ENCODE data around the gene PHF20.
"Not testable (repeated sequence)": the region's sequence is repeated elsewhere in the genome, so short reads cannot be mapped to it uniquely, and the experiment has no call there.

Gene PHF20

DNA sequence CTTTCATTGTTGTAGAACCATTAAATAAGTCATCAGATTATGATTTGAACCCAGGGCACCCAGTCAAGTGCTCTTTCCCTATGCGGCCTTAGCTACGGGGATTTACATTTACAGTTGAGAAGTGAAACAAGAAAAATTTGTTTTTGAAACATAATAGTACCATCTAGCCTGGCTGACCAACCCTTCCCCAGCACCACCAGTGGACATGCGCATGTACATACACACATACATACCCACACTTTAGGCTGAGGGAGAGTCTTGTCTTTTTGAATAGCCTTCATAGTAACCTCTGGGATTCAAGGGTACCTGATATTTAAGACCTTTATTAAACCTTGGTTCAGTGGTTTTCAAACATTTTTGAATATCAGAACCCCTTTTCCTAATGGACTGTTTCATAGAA lies 148.7 kb downstream of the PHF20 start:
- DNase-seq (ENCODE audit: low read depth in 3 of 3) = no peak

DNA sequence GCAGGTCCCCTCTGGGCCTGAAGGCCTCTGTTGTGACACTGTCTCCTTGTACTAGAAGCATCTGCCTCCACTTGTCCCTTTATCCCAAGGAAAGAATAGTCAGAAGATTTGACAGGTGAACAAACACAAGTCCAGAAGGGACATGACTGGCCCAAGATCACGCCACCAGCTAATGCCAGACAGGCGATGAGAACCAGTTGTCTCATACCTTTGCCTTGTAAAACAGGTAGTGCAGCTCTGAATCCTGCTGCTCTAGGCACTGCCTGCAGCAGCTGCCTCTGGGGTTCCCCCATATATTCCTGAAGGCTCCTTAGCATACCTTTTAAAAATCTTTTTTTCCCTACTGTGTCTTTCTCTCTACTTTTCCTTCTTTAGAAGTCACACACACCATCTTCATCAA lies 157.5 kb downstream of the PHF20 start:
- no peak for DNase-seq (ENCODE audit: low read depth in 3 of 3)

DNA sequence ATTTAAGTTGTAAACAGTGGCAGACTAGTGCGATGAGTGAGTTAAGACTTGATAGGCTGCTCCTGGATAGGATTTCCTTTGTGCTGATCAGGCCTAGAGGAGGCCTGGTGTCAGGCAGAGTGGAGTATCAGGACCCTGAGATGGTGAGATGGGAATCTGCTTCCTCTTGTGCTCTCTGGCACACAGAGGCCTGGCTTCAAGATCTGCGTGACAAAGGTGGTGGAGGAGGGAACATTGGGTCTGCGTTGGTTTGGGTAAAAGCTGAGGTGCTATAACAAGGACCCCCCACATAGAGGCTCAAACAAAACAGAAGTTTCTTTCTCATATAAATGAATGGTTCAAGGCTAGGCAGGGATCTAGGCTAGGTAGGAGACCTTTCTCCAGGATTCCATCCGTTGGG lies 162.2 kb downstream of the PHF20 start:
- DNase-seq (ENCODE audit: low read depth in 3 of 3) = no peak

DNA sequence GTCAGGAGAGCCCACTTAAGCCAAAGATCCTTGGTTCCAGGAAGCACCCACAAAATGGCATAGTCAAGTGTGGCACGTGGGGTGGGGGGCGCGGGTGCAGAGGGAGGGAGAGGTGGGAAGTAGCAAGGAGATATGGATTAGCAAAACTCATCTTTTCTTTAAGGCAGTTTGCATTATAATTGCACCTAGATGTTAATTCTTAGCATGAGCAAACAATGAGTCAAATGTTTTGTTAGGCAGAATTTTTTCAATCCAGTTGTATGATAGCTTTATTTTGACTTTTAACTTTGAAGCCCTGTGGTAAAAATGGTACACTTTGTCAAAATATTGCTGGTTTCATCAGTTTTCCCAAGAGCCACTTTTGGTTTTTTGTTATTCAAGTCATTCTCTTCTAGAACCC lies 167.4 kb downstream of the PHF20 start:
- no peak for DNase-seq (ENCODE audit: low read depth in 3 of 3)

DNA sequence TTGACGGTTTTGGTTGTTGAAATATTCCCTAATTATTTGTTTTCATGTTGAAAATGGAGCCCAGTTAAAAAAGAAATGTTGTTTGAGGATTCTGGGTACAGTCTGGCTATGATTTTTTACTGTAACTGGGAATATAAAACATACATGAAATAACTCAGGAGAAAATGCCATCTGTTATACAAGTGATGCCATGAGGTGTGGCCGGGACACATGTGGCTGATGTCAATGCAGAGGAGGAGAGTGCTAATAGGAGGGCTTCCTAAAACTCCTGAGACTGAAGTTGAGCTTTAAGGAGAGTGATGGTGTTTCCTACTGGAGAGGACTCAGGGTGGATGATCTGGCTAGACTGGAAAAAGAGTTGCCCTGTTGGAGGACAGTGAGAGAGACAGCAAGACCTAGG lies 169.8 kb downstream of the PHF20 start:
- no peak for DNase-seq (ENCODE audit: low read depth in 3 of 3)

DNA sequence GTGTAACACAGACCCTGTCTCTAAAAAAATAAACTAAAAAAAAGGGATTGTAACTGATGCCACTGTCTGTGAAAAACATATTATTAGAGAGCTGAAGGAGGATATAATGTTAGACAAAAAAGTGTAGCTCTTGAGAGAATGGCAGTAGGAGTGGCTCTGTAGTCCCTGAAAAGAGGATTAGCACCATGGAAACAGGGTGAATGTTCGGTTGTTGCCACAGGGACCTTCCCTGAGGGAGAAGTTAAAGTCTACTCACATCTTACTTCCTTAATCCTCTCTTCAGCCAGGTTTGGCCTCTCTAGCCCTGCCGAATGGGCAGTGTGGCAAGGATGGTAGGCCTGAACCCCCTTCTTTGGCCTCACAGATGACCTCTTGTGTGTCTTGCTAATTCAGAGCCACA lies 170.4 kb downstream of the PHF20 start:
- DNase-seq (ENCODE audit: low read depth in 3 of 3) = no peak

DNA sequence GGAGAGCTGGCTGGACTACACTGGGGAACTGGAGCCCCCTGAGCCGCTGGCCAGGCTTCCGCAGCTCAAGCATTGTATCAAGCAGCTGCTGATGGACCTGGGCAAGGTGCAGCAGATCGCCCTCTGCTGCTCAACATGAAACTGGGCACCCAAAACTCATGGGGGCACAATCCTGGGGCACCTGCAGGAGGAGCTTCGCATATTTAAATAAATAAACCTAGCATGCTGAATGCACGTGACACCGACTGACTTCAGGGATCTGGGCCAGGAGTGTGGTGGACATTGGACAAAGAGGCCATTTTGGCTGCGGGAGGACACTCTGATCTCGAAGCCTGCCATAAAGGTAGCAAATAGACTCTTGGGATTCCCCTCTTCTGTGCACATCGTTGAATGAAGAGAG lies 175.7 kb downstream of the PHF20 start:
- no peak for DNase-seq (ENCODE audit: low read depth in 3 of 3)

DNA sequence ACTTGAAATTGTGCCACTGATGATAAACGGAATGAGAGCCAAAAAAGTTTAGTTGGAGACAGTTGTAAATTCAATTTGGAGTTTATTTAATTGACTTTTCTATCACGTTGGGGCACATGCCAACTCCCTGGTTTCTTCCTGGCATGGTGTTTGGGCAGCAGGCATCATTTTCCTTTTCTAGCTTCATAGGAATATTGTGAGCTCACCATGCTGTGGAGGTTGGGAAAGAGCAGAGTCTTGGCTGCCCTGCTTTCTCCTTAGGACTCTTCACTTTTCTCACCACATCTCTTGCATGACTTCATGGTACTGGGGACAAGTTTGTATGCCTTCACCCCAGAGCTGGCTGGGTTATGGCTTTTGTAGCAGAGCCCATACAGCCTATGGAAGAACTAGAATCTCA lies 176.1 kb downstream of the PHF20 start:
- DNase-seq (ENCODE audit: low read depth in 3 of 3) = no peak

DNA sequence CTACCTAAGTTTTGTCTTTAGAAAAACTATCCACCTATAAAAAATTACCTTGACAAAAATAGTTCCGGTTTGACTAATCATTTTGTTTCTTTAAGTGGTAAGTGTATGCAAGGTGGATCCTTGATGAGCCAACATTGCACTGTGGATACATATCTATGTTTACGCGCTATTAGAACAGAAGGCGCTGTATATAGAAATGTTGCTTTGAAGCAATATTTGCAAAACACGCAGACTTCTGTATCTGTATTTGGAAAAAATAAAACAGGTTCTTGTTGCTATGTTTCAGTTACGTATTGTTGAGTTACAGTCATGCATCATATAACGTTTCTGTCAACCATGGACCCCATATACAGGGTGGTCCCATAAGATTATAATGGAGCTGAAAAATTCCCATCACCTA lies 178.3 kb downstream of the PHF20 start:
- no peak for DNase-seq (ENCODE audit: low read depth in 3 of 3)

DNA sequence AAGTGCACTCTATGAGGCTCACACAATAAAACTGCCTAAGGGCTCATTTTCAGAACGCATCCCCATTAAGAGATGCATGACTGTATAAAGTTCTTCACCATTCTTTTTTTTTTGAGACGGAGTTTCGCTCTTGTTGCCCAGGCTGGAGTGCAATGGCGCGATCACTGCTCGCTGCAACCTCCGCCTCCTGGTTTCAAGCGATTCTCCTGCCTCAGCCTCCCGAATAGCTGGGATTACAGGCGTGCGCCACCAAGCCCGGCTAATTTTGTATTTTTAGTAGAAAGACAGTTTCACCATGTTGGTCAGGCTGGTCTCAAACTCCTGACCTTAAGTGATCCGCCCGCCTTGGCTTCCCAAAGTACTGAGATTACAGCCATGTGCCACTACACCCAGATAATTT lies 180.3 kb downstream of the PHF20 start:
- not testable (repeated sequence) for DNase-seq (ENCODE audit: low read depth in 3 of 3)

DNA sequence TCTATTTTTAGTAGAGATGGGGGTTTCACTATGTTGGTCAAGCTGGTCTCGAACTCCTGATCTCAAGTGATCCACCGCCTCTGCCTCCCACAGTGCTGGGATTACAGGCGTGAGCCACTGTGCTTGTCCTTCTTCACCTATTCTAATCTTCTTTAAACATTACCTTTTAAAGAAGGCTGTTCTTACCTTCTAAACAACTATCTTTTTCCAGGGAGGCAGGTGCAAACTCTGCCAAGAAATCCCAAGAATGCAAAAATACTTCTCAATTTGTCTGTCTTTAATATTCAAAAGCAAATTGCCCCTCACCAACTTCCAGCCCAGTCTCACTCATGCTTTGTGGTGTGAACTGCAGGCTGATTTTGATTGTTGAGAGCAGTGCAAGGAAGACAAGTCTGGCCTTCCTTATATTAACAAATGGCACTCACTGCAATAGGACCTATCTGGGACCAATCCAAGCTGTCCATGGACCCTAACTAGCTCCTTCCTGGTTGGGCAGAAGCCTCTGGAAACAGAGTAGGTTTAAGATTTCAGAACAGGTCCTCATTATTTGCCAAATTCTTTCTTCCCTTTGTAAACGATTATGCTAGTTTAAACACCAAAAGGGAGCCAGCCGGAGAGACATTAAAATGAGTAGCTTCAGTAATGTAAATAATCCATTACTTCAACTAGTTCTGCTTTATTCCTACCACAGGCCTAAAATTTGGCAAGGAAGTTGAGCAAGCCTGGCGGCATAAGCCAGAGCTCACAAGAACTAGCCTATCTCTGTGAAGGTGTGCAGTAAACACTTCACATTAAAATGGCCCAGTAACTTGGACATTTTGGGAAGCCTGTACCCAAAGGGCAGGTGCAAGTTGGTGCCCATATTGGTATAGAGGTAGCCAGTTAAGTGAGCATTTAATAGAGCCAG lies 180.9 kb downstream of the PHF20 start:
- no peak for DNase-seq (ENCODE audit: low read depth in 3 of 3)

DNA sequence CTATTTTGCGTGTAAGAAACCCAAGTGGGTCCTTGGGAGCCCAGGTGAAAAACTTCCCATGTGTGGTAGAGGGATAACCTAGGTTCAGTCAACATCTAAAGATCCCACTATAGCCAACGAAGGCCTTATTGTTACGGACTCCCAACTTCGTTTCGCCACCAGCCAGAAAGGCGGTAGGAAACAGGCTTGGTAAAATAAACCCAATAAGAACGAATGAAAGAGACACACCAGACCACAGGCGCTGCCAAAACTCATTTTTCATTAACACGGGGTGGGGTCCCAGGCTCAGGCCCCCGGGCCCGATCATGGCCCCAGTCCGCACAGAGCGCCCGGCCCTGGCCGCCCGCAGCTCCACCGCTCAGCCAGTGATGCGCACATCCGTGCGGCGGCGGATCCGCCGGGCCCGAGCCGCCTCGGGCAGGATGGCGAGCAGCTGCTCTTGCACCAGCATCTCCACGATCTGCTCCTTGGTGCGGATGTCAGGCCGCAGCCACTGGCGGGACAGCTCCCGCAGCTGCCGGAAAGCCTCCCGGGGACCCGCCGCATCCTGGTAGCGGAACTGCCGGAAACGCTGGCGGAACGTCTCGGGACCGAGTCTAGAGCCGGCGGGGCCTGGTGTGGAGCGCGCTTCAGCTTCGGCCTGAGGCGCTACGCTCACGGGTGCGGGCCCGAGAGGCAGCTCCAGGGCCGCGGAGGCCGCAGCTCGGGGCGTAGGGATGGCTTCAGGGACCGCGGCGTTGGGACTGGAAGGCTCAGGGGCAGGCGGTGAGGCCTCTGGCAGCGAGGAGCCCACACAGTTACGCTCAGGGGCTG lies 181.8 kb downstream of the PHF20 start:
- DNase-seq (ENCODE audit: low read depth in 3 of 3) = peak; percentile 26 to 60 (median 30)

DNA sequence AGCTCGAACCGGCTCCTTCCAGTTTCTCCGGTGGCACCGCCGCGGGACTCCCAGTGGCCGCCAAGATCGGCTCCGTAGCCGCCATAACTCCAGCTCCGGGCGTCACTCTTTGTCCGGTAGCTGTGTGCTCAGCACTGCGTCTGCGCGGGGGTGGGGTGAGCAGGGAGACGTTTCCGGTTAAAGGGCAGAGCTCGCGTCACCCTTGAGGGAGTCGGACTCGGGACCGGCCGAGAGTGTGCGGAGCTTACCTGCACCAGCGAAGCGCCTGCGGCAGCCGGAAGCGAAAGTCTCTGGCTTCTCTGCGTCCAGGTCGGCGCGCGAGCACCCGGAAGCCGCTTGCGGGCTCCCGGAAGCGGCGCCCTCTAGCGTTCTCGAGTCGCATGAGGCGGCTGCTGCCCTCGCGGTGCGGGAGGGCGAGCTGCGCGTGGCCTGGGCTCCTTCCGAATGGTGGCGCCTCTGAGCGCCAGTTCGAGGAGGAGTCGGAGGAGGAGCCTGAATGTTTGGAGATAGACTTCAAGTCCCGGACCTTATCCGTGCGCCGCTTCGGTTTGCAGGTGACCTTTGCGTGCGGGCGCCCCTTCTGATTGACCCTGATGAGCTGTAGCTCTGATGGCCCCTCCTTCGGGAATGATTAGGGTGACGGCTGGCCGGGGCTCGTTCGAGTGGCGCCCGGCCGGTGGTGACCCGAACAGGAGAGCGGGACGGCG lies 182.5 kb downstream of the PHF20 start, which contains the start of gene SCAND1:
TSS of gene SCAND1 (minus strand) at position 303 of the 707 bp plus-strand sequence. CDS start at position 85, 218 bp downstream.
- peak; percentile 93 to 98 (median 95) for DNase-seq (ENCODE audit: low read depth in 3 of 3)

DNA sequence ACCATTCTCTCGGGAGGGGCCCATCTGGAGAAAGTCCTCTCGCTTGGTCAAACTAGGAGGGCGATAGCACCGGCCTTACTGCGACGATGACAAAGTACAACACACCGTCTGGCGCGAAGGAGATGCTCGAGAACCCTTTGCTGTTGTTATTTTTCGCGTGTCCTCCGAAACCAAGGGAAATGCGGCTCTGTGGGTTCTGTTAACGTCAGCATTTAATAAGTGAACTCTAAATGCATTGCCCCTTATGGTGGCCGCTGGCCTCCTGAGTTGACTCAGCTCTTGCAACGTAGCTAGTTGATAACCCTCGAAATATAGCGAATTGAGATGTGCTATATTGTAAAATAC lies 183.1 kb downstream of the PHF20 start:
- DNase-seq (ENCODE audit: low read depth in 3 of 3) = peak in 2 of 3 experiments; percentile 12 to 16

DNA sequence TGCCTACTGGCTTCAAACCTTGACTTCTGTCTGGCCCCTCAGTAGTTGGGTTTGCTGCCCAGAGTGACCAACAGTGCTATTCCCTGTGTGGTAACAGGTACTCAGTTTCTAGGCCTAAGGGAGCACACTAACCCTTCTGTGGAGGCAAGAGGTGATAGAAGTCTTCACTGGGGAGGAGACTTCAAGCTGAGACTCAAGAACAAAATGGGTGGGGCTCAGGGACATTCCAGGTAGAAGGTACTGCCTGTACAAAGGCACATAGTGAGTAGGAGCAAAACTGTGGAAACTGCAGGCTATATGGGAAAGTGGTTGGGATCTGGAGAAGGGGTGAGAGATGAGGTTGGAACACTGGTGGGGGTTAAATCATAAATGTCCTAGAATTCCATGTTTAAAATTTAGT lies 184.8 kb downstream of the PHF20 start:
- DNase-seq (ENCODE audit: low read depth in 3 of 3) = no peak

DNA sequence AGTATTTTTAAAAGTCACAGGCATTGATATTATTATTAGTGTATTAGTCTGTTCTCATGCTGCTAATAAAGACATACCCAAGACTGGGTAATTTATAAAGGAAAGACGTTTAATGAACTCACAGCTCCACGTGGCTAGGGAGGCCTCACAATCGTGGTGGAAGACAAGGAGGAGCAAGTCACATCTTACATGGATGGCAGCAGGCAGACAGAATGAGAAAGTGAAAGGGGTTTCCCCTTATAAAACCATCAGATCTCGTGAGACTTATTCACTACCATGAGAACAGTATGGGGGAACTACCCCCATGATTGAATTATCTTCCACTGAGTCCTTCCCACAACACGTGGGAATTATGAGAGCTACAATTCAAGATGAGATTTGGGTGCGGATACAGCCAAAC lies 187.5 kb downstream of the PHF20 start:
- DNase-seq (ENCODE audit: low read depth in 3 of 3) = not testable (repeated sequence)

DNA sequence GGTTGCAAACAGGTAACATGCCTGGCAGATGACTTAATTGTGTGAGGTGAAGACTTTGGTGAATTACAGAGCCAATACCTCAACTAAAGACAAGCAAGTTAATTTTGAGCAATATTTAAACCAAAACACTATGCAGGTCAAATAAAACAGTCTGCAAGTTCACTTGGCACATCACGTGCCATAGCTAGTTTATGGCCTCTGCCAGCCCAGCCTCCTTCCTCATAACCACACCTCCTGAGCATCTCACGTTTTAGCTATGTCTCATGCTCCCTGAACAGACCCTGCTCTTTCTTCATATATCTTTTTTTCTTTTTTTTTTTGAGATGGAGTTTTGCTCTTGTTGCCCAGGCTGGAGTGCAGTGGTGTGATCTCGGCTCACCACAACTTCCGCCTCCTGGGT lies 192.1 kb downstream of the PHF20 start:
- DNase-seq (ENCODE audit: low read depth in 3 of 3) = no peak

DNA sequence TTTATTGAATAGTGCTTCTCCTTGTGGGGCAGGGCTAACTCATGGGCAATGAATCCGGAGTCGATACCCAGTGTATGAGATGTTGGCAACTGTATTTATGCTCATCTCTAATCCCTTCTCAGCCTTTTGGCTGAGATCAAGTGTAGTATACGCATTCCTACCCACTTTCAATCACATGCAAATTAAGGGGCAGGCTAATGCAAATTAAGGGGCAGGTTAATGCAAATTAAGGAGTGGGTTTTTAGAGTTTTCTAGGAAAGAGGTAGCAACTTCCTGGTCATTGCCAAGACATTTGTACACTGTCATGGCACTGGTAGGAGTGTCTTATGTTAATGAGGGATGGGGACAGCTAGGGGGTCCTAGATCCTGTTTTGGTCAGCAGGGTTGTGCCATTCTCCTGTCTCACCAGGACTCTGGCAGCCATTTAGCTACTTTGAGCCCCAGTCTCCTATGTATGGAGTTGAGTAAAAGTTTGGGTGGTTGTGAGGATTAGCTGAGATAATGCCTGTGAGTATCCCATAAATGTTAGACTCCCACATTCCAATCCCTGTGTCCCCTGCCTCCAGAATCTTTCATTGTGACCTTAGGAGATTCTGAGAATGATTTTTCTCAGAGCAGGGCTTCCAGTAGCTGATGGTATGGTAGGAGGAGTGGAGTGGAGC lies 196.3 kb downstream of the PHF20 start, which contains the start of gene CNBD2:
TSS of gene CNBD2 (plus strand) at position 612 of the 662 bp plus-strand sequence. CDS start 173 bp downstream, outside the sequence.
- DNase-seq (ENCODE audit: low read depth in 3 of 3) = no peak

DNA sequence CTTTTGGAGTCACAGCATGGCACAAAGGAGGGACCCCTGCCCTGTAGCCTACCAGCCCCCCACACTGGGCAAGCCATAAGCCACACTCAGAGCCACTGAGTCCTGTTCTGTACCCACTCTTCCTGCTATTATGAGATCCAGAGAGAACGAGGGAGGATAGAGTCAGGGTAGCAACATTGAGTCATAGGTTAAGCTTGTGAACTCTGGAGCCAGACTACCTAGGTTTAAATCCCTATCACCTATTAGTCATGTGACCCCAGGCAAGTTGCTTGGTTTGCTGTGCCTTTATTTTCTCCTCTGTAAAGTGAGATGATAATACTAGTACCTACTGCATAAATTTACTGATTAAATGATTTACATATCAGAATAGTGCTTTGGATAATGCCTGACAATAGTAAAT lies 197.1 kb downstream of the PHF20 start:
- no peak for DNase-seq (ENCODE audit: low read depth in 3 of 3)

DNA sequence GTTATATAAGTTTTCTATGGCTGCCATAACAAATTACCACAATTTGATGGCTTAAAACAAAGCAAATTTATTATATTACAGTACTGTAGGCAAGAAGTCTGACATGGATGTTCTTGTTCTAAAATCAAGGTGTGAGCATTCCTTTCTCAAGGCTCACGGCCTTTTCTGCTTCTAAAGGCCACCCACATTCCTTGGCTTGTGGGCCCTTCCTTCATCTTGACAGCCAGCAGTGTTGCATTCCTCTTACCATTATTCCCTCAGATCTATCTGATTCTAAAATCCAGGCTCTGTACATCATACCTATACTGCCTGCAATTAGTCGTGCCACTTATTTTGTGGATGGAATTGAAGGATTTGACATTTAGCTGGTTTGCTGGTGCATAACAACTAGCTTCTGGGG lies 200.2 kb downstream of the PHF20 start:
- no peak for DNase-seq (ENCODE audit: low read depth in 3 of 3)

DNA sequence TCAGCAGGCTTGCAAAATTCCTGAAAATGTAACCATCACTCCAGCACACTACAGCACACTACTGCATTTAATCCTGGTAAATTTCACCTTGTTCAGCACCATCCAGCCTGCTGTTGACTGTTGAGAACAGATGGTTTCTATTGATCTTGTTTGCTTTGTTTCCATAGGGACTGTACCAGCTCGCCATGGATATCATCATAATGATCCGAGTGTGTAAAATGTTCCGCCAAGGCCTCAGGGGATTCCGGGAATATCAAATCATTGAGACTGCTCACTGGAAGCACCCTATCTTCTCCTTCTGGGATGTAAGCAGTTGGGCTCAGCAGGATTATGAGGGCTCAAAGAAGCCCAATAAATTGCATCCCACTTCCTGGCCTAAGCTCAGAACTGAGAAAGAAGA lies 200.6 kb downstream of the PHF20 start:
- no peak for DNase-seq (ENCODE audit: low read depth in 3 of 3)

DNA sequence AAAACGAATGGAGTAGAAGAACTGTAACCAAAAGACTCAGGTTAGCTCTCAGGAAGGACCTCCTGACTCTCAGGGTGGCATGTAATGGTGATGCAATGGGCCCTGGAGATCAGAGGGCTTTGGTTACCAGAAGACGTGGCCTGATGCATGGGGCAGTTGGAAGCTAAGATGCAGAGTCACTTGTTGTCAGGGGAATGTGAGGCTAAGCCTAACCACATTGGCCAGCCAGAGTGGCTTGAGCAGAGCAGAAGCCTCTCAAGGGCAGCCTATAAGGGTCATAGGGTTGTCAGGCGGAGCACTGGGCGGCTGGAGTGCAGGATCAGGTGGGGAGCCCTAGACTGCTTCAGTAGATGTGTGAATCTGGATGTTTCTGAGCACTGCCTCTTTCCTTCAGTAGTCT lies 202.4 kb downstream of the PHF20 start:
- DNase-seq (ENCODE audit: low read depth in 3 of 3) = no peak
